Measurements from ENCODE around the gene ZNF524. TPM values are rescaled to one million over a fixed set of nuclear protein-coding genes. Genes with fewer than 3 reads are reported as not detected.

ZNF524 gene
- total and polyA plus RNA-seq, 2 experiments from 2014 or later = 8.4 to 18.5 TPM

DNA sequence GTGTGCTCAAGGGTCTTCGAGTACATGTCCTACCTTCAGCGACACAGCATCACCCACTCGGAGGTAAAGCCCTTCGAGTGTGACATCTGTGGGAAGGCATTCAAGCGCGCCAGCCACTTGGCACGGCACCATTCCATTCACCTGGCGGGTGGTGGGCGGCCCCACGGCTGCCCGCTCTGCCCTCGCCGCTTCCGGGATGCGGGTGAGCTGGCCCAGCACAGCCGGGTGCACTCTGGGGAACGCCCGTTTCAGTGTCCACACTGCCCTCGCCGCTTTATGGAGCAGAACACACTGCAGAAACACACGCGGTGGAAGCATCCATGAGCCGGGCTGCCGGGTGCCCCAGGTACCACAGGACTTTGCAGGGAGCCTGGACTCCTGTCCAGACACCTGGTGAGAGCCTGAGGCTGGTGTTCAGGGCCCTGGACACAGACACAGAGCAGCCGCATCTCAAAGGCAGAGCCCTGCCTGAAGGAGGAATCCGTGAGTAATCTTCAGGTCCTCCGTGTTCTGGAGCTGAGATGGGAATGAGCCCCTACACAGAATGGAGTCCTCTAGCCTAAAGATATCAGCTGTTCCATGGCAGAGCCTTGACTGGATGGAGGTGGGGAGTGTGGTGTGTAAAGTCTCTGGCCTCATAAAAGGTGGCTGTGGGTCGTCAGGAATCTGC, 44.9 kb downstream of the ZNF524 start:
- no peak for TF ChIP-seq EZH2 (IDR thresholded peaks at IDR 0.05; ENCODE audit: borderline replicate concordance)
- TF ChIP-seq, protein P1, sequence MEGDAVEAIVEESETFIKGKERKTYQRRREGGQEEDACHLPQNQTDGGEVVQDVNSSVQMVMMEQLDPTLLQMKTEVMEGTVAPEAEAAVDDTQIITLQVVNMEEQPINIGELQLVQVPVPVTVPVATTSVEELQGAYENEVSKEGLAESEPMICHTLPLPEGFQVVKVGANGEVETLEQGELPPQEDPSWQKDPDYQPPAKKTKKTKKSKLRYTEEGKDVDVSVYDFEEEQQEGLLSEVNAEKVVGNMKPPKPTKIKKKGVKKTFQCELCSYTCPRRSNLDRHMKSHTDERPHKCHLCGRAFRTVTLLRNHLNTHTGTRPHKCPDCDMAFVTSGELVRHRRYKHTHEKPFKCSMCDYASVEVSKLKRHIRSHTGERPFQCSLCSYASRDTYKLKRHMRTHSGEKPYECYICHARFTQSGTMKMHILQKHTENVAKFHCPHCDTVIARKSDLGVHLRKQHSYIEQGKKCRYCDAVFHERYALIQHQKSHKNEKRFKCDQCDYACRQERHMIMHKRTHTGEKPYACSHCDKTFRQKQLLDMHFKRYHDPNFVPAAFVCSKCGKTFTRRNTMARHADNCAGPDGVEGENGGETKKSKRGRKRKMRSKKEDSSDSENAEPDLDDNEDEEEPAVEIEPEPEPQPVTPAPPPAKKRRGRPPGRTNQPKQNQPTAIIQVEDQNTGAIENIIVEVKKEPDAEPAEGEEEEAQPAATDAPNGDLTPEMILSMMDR (IDR thresholded peaks at IDR 0.05; ENCODE audit: poor library complexity) = no peak
- TF ChIP-seq EZH2phosphoT487 (IDR thresholded peaks at IDR 0.05; ENCODE audit: low read depth, severe bottlenecking, unreplicated experiment) = no peak
- 96% methylated on average over 28 of the region's 28 CpGs for WGBS (ENCODE audit: low lambda C conversion rate, missing lambda C conversion rate)
- Histone ChIP-seq H3K9me3 (ENCODE audit: low read depth) (no peaks in the 10 kb centered on the region), H3K4me2 (peak overlapping the region; percentile 92), H2AFZ (no peak overlapping the region), H3K9me2 (replicated peaks; ENCODE audit: insufficient read depth) (no peaks in the 10 kb centered on the region), H3K79me2 (peaks cover 62% of the 10 kb centered on the region), H4K20me1 (ENCODE audit: insufficient read depth, poor library complexity, severe bottlenecking) (no peaks in the 10 kb centered on the region), H3K27ac (no peak overlapping the region), H3K4me3 (no peak overlapping the region), H3K27me3 (no peaks in the 10 kb centered on the region), H3K4me1 (ENCODE audit: insufficient read depth) (peaks cover 27% of the 10 kb centered on the region), H3K36me3 (replicated peaks; ENCODE audit: insufficient read depth, low read depth) (no peaks in the 10 kb centered on the region)
- DNase-seq (ENCODE audit: low spot score) = no peak

DNA sequence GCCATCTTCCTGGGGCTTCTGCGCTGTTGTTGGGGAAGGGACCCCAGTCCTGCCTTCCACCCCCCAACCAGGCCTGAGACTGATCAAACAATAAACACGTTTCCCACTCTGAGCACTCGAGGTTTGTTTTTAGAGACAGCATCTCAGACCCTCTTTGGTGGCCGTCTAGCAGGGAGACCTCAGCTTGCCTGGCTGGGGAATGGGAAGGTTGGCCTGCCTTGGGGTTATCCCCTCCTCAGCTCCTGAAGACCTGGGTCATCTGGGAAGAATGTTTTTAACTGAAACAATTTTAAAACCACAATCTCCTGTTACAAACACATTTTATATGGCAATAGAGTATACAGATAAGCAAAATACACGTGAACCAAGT, 45.4 kb downstream of the ZNF524 start:
- H2AFZ ChIP-seq = no peak overlapping the region
- peaks cover 57% of the 10 kb centered on the region for H3K79me2 ChIP-seq
- no peak overlapping the region for H3K4me2 ChIP-seq
- H3K4me1 ChIP-seq (ENCODE audit: insufficient read depth) = peaks cover 22% of the 10 kb centered on the region
- no peaks in the 10 kb centered on the region for H3K36me3 ChIP-seq (replicated peaks; ENCODE audit: insufficient read depth, low read depth)
- no peaks in the 10 kb centered on the region for H3K27me3 ChIP-seq
- H3K9me2 ChIP-seq (replicated peaks; ENCODE audit: insufficient read depth) = no peaks in the 10 kb centered on the region
- H4K20me1 ChIP-seq (ENCODE audit: insufficient read depth, poor library complexity, severe bottlenecking) = no peaks in the 10 kb centered on the region
- no peak for DNase-seq (ENCODE audit: low spot score)
- H3K4me3 ChIP-seq = no peak overlapping the region
- 87% methylated on average over 5 of the region's 5 CpGs for WGBS (ENCODE audit: low lambda C conversion rate, missing lambda C conversion rate)
- TF ChIP-seq EZH2phosphoT487 (IDR thresholded peaks at IDR 0.05; ENCODE audit: low read depth, severe bottlenecking, unreplicated experiment) (no peak), EZH2 (IDR thresholded peaks at IDR 0.05; ENCODE audit: borderline replicate concordance) (no peak)
- TF ChIP-seq, protein P1 (IDR thresholded peaks at IDR 0.05; ENCODE audit: poor library complexity) = no peak
- no peaks in the 10 kb centered on the region for H3K9me3 ChIP-seq (ENCODE audit: low read depth)
- H3K27ac ChIP-seq = no peak overlapping the region

DNA sequence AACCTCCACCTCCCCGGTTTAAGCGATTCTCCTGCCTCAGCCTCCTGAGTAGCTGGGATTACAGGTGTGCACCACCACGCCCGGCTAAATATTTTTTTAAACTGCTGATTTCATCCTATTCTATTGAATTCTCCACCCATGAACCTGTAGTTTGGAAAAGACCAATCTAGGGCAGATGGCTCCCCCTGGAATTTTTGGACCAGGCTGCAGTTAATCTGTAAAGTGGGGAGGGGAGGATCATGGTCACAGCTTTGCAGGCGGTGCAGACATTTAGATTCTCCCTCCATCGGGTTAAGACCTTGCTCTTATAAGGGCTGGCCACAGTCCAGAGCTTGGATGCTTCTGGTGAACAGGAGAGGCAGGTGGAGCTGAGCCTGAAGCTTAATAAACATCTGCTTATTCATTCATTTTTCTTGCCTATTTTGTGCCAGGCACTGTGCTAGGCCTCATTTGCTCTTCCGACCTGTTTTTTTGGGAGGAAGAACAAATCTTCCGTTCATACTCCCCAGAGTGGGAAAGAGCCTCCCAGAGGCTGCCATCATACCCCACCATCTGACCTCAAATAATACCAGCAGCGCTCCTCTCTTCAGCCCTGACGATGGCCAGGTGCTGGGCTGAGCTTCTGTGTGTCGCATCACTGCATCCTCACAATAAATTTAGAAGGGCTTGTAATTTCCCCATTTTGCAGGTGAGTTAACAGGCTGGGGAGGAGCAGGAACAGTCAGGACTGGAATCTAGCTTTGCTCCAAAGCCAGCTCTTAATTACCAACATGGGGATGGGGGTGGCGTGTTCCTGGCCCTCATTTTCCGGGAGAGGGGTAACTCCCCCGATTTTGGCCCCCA, 47.0 kb downstream of the ZNF524 start:
- no peak for DNase-seq (ENCODE audit: low spot score)
- H3K79me2 ChIP-seq = peaks cover 56% of the 10 kb centered on the region
- H2AFZ ChIP-seq = peak overlapping the region; percentile 95
- no peaks in the 10 kb centered on the region for H3K36me3 ChIP-seq (replicated peaks; ENCODE audit: insufficient read depth, low read depth)
- H3K9me2 ChIP-seq (replicated peaks; ENCODE audit: insufficient read depth) = no peaks in the 10 kb centered on the region
- peak overlapping the region; percentile 92 for H3K4me2 ChIP-seq
- peaks cover 21% of the 10 kb centered on the region for H3K4me1 ChIP-seq (ENCODE audit: insufficient read depth)
- H4K20me1 ChIP-seq (ENCODE audit: insufficient read depth, poor library complexity, severe bottlenecking) = no peaks in the 10 kb centered on the region
- no peaks in the 10 kb centered on the region for H3K27me3 ChIP-seq
- no peaks in the 10 kb centered on the region for H3K9me3 ChIP-seq (ENCODE audit: low read depth)
- no peak for TF ChIP-seq EZH2phosphoT487 (IDR thresholded peaks at IDR 0.05; ENCODE audit: low read depth, severe bottlenecking, unreplicated experiment)
- TF ChIP-seq, protein P1 (IDR thresholded peaks at IDR 0.05; ENCODE audit: poor library complexity) = no peak
- no peak for TF ChIP-seq EZH2 (IDR thresholded peaks at IDR 0.05; ENCODE audit: borderline replicate concordance)
- 44% methylated on average over 14 of the region's 14 CpGs for WGBS (ENCODE audit: low lambda C conversion rate, missing lambda C conversion rate)
- peak overlapping the region; percentile 96 for H3K27ac ChIP-seq
- peak overlapping the region; percentile 99 for H3K4me3 ChIP-seq
